Measurements from ENCODE around the gene ARRDC2. TPM values are rescaled to one million over a fixed set of nuclear protein-coding genes. Genes with fewer than 3 reads are reported as not detected.

Gene ARRDC2
- total and polyA plus RNA-seq, 2 of the 13 experiments (the other 11 are each of a cell fraction or from before 2014, with no cell fraction given) = 2.1 to 3.4 TPM

GRCh38 chr19:18010149-18010548 lies 2.2 kb downstream of the ARRDC2 start:
- TF ChIP-seq ARID2 (CRISPR knock-in tag; IDR thresholded peaks at IDR 0.05; ENCODE audit: borderline replicate concordance) (no peak), SP1 (IDR thresholded peaks at IDR 0.05) (no peak), SP1 (CRISPR knock-in tag; IDR thresholded peaks at IDR 0.05) (no peak), ZNF761 (CRISPR knock-in tag; conservative IDR thresholded peaks at IDR 0.05) (no peak), AGO2 (optimal IDR thresholded peaks at IDR 0.05; ENCODE audit: low read depth, low read length) (no peak), ZNF672 (CRISPR knock-in tag; IDR thresholded peaks at IDR 0.05) (no peak), ZNF331 (CRISPR knock-in tag; IDR thresholded peaks at IDR 0.05) (no peak), ZSCAN5A (CRISPR knock-in tag; IDR thresholded peaks at IDR 0.05; ENCODE audit: borderline replicate concordance) (no peak)
- TF ChIP-seq, protein P1, sequence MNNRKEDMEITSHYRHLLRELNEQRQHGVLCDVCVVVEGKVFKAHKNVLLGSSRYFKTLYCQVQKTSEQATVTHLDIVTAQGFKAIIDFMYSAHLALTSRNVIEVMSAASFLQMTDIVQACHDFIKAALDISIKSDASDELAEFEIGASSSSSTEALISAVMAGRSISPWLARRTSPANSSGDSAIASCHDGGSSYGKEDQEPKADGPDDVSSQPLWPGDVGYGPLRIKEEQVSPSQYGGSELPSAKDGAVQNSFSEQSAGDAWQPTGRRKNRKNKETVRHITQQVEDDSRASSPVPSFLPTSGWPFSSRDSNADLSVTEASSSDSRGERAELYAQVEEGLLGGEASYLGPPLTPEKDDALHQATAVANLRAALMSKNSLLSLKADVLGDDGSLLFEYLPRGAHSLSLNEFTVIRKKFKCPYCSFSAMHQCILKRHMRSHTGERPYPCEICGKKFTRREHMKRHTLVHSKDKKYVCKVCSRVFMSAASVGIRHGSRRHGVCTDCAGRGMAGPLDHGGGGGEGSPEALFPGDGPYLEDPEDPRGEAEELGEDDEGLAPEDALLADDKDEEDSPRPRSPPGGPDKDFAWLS (CRISPR knock-in tag; IDR thresholded peaks at IDR 0.05; ENCODE audit: borderline replicate concordance) = no peak
- TF ChIP-seq, protein P2, sequence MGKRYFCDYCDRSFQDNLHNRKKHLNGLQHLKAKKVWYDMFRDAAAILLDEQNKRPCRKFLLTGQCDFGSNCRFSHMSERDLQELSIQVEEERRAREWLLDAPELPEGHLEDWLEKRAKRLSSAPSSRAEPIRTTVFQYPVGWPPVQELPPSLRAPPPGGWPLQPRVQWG (CRISPR knock-in tag; IDR thresholded peaks at IDR 0.05; ENCODE audit: borderline replicate concordance, low read depth) = no peak
- in situ Hi-C loops (cut with HindIII; ENCODE audit: extremely low pct_ligation_motif_present, low pct_unique_long_range_greater_than_20kb) (no loop called here), intact Hi-C loops (cut with micrococcal nuclease; ENCODE audit: unreplicated experiment) (no loop called here)
- H3K4me3 ChIP-seq (replicated peaks in 1 of 3; ENCODE audit: insufficient read depth in 1 of 3, low read depth in 2 of 3, low read length in 3 of 3) = no peak overlapping the region
- no peak for DNase-seq (ENCODE audit: low spot score)
- ChIA-PET POLR2A (no interaction called here), CTCF (ENCODE audit: low intra/inter-chr PET ratio, low total read pairs) (no interaction called here)
- FAIRE-seq = no peak
- WGBS (ENCODE audit: low lambda C conversion rate) = 100% methylated on average over 2 of the region's 11 CpGs
- H3K79me2 ChIP-seq (ENCODE audit: insufficient read depth, low read length) = no peaks in the 10 kb centered on the region
- no peaks in the 10 kb centered on the region for H3K27me3 ChIP-seq (ENCODE audit: control insufficient read depth in 1 of 2, insufficient read depth in 2 of 2, low read length in 2 of 2)
- H4K20me1 ChIP-seq (ENCODE audit: insufficient read depth, low read length) = no peaks in the 10 kb centered on the region
- H3K27ac ChIP-seq (ENCODE audit: extremely low read length, insufficient read depth, low read length) = no peak overlapping the region
- ATAC-seq = no peak
- peaks cover 5% of the 10 kb centered on the region in 2 experiments; a peak in 3 of 5 replicates for H3K36me3 ChIP-seq (replicated peaks in 1 of 2; ENCODE audit: control insufficient read depth in 1 of 2, insufficient read depth in 2 of 2, low read length in 2 of 2)
- H2AFZ ChIP-seq (ENCODE audit: low read length) = no peak overlapping the region
- no peak overlapping the region for H3K9ac ChIP-seq (ENCODE audit: insufficient read depth, low read depth, low read length)
- no TSS peak for BruUV-seq (replicated peaks)
- H3K4me2 ChIP-seq (ENCODE audit: low read depth, low read length) = no peak overlapping the region
- no peaks in the 10 kb centered on the region for H3K9me3 ChIP-seq (ENCODE audit: low read length)
- H3K4me1 ChIP-seq (ENCODE audit: insufficient read depth, low read length) = peaks cover 60% of the 10 kb centered on the region
